GM19193 (cell line): Measurements from ENCODE around the gene PXK.

Source experiments
- POLR2A ChIP-seq: IDR thresholded peaks from 4 replicates; pipeline ENCODE4 v1.6.1; 2011; ENCODE audit not compliant: insufficient read depth, insufficient read length; ENCODE audit errors: extremely low read depth

Gene PXK

GRCh38 chr3:58332575-58333188 is at the start of gene PXK:
Gene PXK (plus strand): TSS chr3:58332892. CDS start chr3:58332989, 97 bp downstream.
- TF ChIP-seq POLR2A: peak; percentile 35

- TF ChIP-seq POLR2A: no peak
Observed at GRCh38 chr3:58285334-58285733, 47.4 kb upstream of the PXK start.

- TF ChIP-seq POLR2A: no peak
Observed at GRCh38 chr3:58287354-58287753, 45.3 kb upstream of the PXK start.

GRCh38 chr3:58288011-58288728 is 44.5 kb upstream of the PXK start:
- TF ChIP-seq POLR2A: no peak

- no peak for TF ChIP-seq POLR2A
Observed at GRCh38 chr3:58291671-58292338, 40.9 kb upstream of the PXK start.

- no peak for TF ChIP-seq POLR2A
Observed at GRCh38 chr3:58292866-58293265, 39.8 kb upstream of the PXK start.

GRCh38 chr3:58293516-58293915 is 39.2 kb upstream of the PXK start:
- TF ChIP-seq POLR2A: no peak

GRCh38 chr3:58296269-58296668 is 36.4 kb upstream of the PXK start:
- TF ChIP-seq POLR2A: no peak

GRCh38 chr3:58296843-58297242 is 35.8 kb upstream of the PXK start:
- TF ChIP-seq POLR2A: no peak

GRCh38 chr3:58298190-58298589 is 34.5 kb upstream of the PXK start:
- no peak for TF ChIP-seq POLR2A

GRCh38 chr3:58299075-58299474 is 33.6 kb upstream of the PXK start:
- TF ChIP-seq POLR2A: no peak

- no peak for TF ChIP-seq POLR2A
Observed at GRCh38 chr3:58299839-58300516, 32.7 kb upstream of the PXK start.

- TF ChIP-seq POLR2A: peak; percentile 90
Observed at GRCh38 chr3:58305882-58306711, 26.6 kb upstream of the PXK start, which contains the start of the genes HTD2 and RPP14. Gene HTD2 (plus strand): TSS chr3:58306520. CDS start chr3:58317614, 11,094 bp downstream. Gene RPP14 (plus strand): TSS chr3:58306245. CDS start chr3:58310330, 4,085 bp downstream.

- TF ChIP-seq POLR2A: no peak
Observed at GRCh38 chr3:58307639-58308215, 25.0 kb upstream of the PXK start.
